Right lobe of liver (tissue), 6 donors: ENCODE measurements around the gene TBK1. TPM values are rescaled to one million over a fixed set of nuclear protein-coding genes. Genes with fewer than 3 reads are reported as not detected.

Experiments
- ATAC-seq, 4 donors: fragments of 200-7000 bp; cut with Tn5 transposase; one replicate each; pipeline ENCODE4 v1.9.1; 2020; ENCODE audit warnings: mild to moderate bottlenecking in 4 of 4, moderate library complexity in 4 of 4
- DNase-seq, 3 donors: peaks; one replicate each; pipeline ENCODE4 v3.0.0-alpha.2; 2020
- H3K27ac ChIP-seq, 3 donors: fragments of 200-600 bp; one replicate each; pipeline ENCODE4 v1.8.0; 2022
- H3K27me3 ChIP-seq, 2 donors: fragments of 200-600 bp; one replicate each; pipeline ENCODE4 v1.8.0; 2022
- H3K36me3 ChIP-seq, 4 donors: fragments of 200-600 bp; sonication (generic) in 1 of 4; one replicate each; pipeline versions ENCODE4 v1.5.1 to v1.8.0; 2017 to 2022; ENCODE audit warnings: control low read depth in 1 of 4
- H3K4me1 ChIP-seq, 4 donors: fragments of 200-600 bp; sonication (generic) in 1 of 4; one replicate each; pipeline versions ENCODE4 v1.5.1 to v1.8.0; 2017 to 2022; ENCODE audit warnings: control low read depth in 1 of 4
- H3K4me3 ChIP-seq, 3 donors: fragments of 200-600 bp; one replicate each; pipeline ENCODE4 v1.8.0; 2022
- H3K9me3 ChIP-seq, 4 donors: fragments of 200-600 bp; sonication (generic) in 1 of 4; one replicate each; pipeline versions ENCODE4 v1.5.1 to v1.8.0; 2017 to 2022; ENCODE audit warnings: control low read depth in 1 of 4
- CTCF ChIP-seq, 4 donors: fragments of 200-600 bp in 3 of 4; fragments of 450-650 bp in 1 of 4; IDR thresholded peaks; one replicate each; pipeline versions ENCODE4 v1.5.1 to v1.8.0; 2016 to 2022; ENCODE audit warnings: antibody characterized with exemption in 4 of 4, mild to moderate bottlenecking in 2 of 4
- POLR2A ChIP-seq: fragments of 450-650 bp; IDR thresholded peaks from one replicate; pipeline ENCODE4 v1.6.1; 2017; ENCODE audit warnings: antibody characterized with exemption, mild to moderate bottlenecking
- WGBS: methylation state at CpG from one replicate; pipeline ENCODE4 v1.1.6; 2018; ENCODE audit warnings: low coverage, low lambda C conversion rate; ENCODE audit not compliant: insufficient coverage; ENCODE audit errors: missing lambda C conversion rate; 5-methylcytosine and 5-hydroxymethylcytosine counted together
- intact Hi-C, 2 donors: fragments of 100-400 bp; cut with DNase I; formaldehyde crosslinking; loops; one replicate each; pipeline versions ENCODE4 v1.11.2 to v1.14.1; 2022
- total RNA-seq, 6 experiments: library from RNA; depleted of rRNA in 2 of 6; stranded (reverse); fragments of >200 nt in 2 of 6; fragmentation: NEBNext Ultra II Directional in 3 of 6; extraction: Animal tissue kit (Norgen Biotek cat#: 25700) in 3 of 6; gene quantifications; one replicate each; pipeline versions ENCODE4 v1.1.0 to v1.2.4, GENCODE V29; 2016 to 2023
- donor health status: DM: no; HTN: yes; CAD: no.
- donor health status: DM: no; HTN: no; CAD: no.
- donor health status: DM: no; HTN: no; CAD: no.
- donor health status: DM: no; HTN: yes; CAD: no.
- donor health status: DM: no; HTN: yes; CAD: no.

The TBK1 gene
- total RNA-seq, 6 experiments from 2014 or later = 9.0 to 21.8 (median 14.0) TPM

- no peaks in the 10 kb centered on the region for H3K9me3 ChIP-seq
- no peaks in the 10 kb centered on the region for H3K27me3 ChIP-seq
- peaks cover 0 to 32% (median 5%) of the 10 kb centered on the region in 4 donors for H3K36me3 ChIP-seq
- ATAC-seq (no peak), DNase-seq (no peak)
- H3K4me1 ChIP-seq = peaks cover 0 to 14% (median 0%) of the 10 kb centered on the region in 4 donors
- no peak overlapping the region for H3K4me3 ChIP-seq
- TF ChIP-seq CTCF (IDR thresholded peaks at IDR 0.05) (no peak), POLR2A (no peak)
- no peak overlapping the region for H3K27ac ChIP-seq
- intact Hi-C loops = no loop called here
- WGBS = 91% methylated on average over 2 of the region's 2 CpGs
Observed at GRCh38 chr12:64450057-64450640, 1.8 kb upstream of the TBK1 start.

GRCh38 chr12:64450711-64451486 is 1.0 kb upstream of the TBK1 start:
- TF ChIP-seq POLR2A = no peak
- no peak for TF ChIP-seq CTCF (IDR thresholded peaks at IDR 0.05)
- WGBS = 22% methylated on average over 8 of the region's 8 CpGs
- intact Hi-C loops = no loop called here
- H3K36me3 ChIP-seq = peaks cover 0 to 24% (median under 1%) of the 10 kb centered on the region in 4 donors
- ATAC-seq = peak in 1 of 4 donors; percentile 5
- no peaks in the 10 kb centered on the region for H3K9me3 ChIP-seq
- peak overlapping the region in 2 of 3 donors; percentile 89 to 99 for H3K27ac ChIP-seq
- H3K4me3 ChIP-seq = peak overlapping the region in 2 of 3 donors; percentile 86 to 90
- no peaks in the 10 kb centered on the region for H3K27me3 ChIP-seq
- H3K4me1 ChIP-seq = peaks cover 0 to 14% (median 0%) of the 10 kb centered on the region in 4 donors
- DNase-seq = no peak

- TF ChIP-seq CTCF (IDR thresholded peaks at IDR 0.05) (no peak), POLR2A (peak; percentile 13)
- Histone ChIP-seq H3K4me1 (peaks cover 0 to 14% (median 0%) of the 10 kb centered on the region in 4 donors), H3K4me3 (peak overlapping the region; percentile 86 to 90 (median 88)), H3K9me3 (no peaks in the 10 kb centered on the region), H3K36me3 (peaks cover 0 to 12% (median 0%) of the 10 kb centered on the region in 4 donors), H3K27ac (peak overlapping the region; percentile 89 to 99 (median 93)), H3K27me3 (no peaks in the 10 kb centered on the region)
- DNase-seq (no peak), ATAC-seq (peak; percentile 55 to 76 (median 61))
- under 1% methylated on average over 16 of the region's 16 CpGs for WGBS
- intact Hi-C loops = no loop called here
Observed at GRCh38 chr12:64452559-64453329, 824 bp downstream of the TBK1 start.

GRCh38 chr12:64455506-64455905 is 3.6 kb downstream of the TBK1 start:
- TF ChIP-seq POLR2A = no peak
- no peak for TF ChIP-seq CTCF (IDR thresholded peaks at IDR 0.05)
- no peaks in the 10 kb centered on the region for H3K36me3 ChIP-seq
- no peaks in the 10 kb centered on the region for H3K9me3 ChIP-seq
- H3K4me3 ChIP-seq = no peak overlapping the region
- DNase-seq (no peak), ATAC-seq (no peak)
- no peaks in the 10 kb centered on the region for H3K27me3 ChIP-seq
- WGBS = 55% methylated on average over 1 of the region's 1 CpG
- H3K27ac ChIP-seq = no peak overlapping the region
- peaks cover 0 to 31% (median 2%) of the 10 kb centered on the region in 4 donors for H3K4me1 ChIP-seq
- intact Hi-C loops = no loop called here
